Erythroblast (primary cell): ENCODE measurements around the gene PRLR.

Experiments used
- GATA1 ChIP-seq: IDR thresholded peaks from 2 replicates; pipeline ENCODE4 v1.6.1; 2011; ENCODE audit warnings: low read depth, mild to moderate bottlenecking, control low read depth, low read length, moderate library complexity
- POLR2A ChIP-seq: IDR thresholded peaks from 2 replicates; pipeline ENCODE4 v1.6.1; 2011; ENCODE audit warnings: mild to moderate bottlenecking, low read length

- no peak for TF ChIP-seq POLR2A
- TF ChIP-seq GATA1, result no peak
Measured at GRCh38 chr5:35030426-35031100, 199.7 kb downstream of the PRLR start.
